AG04449 (cell line): ENCODE results near the gene DUOXA2.

Source experiments
- CTCF ChIA-PET: fragments of 350-600 bp; formaldehyde crosslinking; extraction: SDS; loops from one replicate; lab custom pipeline; 2021; ENCODE audit warnings: antibody characterized with exemption; lab: Yijun Ruan, JAX
- POLR2A ChIA-PET: fragments of 400-600, 350-600 bp; formaldehyde crosslinking; extraction: SDS; loops from one replicate; lab custom pipeline; 2020; ENCODE audit warnings: antibody characterized with exemption, inconsistent platforms; lab: Yijun Ruan, JAX
- DNase-seq: peaks from one replicate; pipeline ENCODE4 v3.0.0-alpha.2; 2010; ENCODE audit warnings: low read depth, low spot score
- H3K4me3 ChIP-seq: 2 replicates; pipeline ENCODE4 v1.5.1; 2011; ENCODE audit warnings: low read depth, mild to moderate bottlenecking, control low read depth, low read length
- CTCF ChIP-seq: IDR thresholded peaks from one replicate; pipeline ENCODE4 v1.5.1; 2011; ENCODE audit warnings: mild to moderate bottlenecking, moderate library complexity, low read length, control low read depth, inconsistent platforms; ENCODE audit not compliant: insufficient read depth; ENCODE audit errors: missing control alignments

Gene DUOXA2

GRCh38 chr15:45138814-45139765 lies 25.0 kb downstream of the DUOXA2 start:
- ChIA-PET POLR2A (no interaction called here), CTCF (interaction anchor here (0.8 to 11.5 kb wide), 4 partner anchors 13 to 24 kb away, joined by 3 to 129 read pairs (median 5); no protein-coding TSS in a partner anchor)
- DNase-seq = no peak
- no peak for TF ChIP-seq CTCF
- H3K4me3 ChIP-seq = no peak overlapping the region

GRCh38 chr15:45139770-45140169 lies 25.6 kb downstream of the DUOXA2 start:
- ChIA-PET POLR2A (interaction anchor here (0.6 kb wide), 1 partner anchor 58 kb away, joined by 7 read pairs; no protein-coding TSS in a partner anchor), CTCF (interaction anchor here (0.7 to 11.5 kb wide), 4 partner anchors 13 to 18 kb away, joined by 3 to 129 read pairs (median 4); no protein-coding TSS in a partner anchor)
- DNase-seq = no peak
- no peak for TF ChIP-seq CTCF
- no peak overlapping the region for H3K4me3 ChIP-seq

GRCh38 chr15:45140557-45141250 lies 26.6 kb downstream of the DUOXA2 start:
- H3K4me3 ChIP-seq = no peak overlapping the region
- ChIA-PET CTCF (interaction anchor here (0.7 to 11.5 kb wide), 2 partner anchors 14 to 19 kb away, joined by 3 to 129 read pairs; no protein-coding TSS in a partner anchor), POLR2A (interaction anchor here (0.6 kb wide), 1 partner anchor 57 kb away, joined by 7 read pairs; no protein-coding TSS in a partner anchor)
- no peak for TF ChIP-seq CTCF
- DNase-seq = no peak

- POLR2A ChIA-PET = no interaction called here
- CTCF ChIA-PET = interaction anchor here (0.6 to 2.3 kb wide), 4 partner anchors 14 to 23 kb away, joined by 4 to 11 read pairs (median 7); no protein-coding TSS in a partner anchor
- H3K4me3 ChIP-seq = no peak overlapping the region
- TF ChIP-seq CTCF = no peak
- no peak for DNase-seq
These were observed 27.3 kb downstream of the DUOXA2 start for GRCh38 chr15:45141386-45141785.

- CTCF ChIA-PET = interaction anchor here (1.1 to 2.3 kb wide), 5 partner anchors 16 to 25 kb away, joined by 3 to 11 read pairs (median 5); no protein-coding TSS in a partner anchor
- no peak for DNase-seq
- no peak overlapping the region for H3K4me3 ChIP-seq
- POLR2A ChIA-PET = no interaction called here
- no peak for TF ChIP-seq CTCF
These were observed 28.9 kb downstream of the DUOXA2 start for GRCh38 chr15:45143056-45143455.
